Colonic mucosa (tissue), 4 donors: ENCODE results near the gene JPH2. TPM values are rescaled to one million over a fixed set of nuclear protein-coding genes. Genes with fewer than 3 reads are reported as not detected.

Experiments used
- DNase-seq: peaks from one replicate; pipeline ENCODE4 v3.0.0-alpha.2; 2020
- H3K27ac ChIP-seq: fragments of 200-600 bp; one replicate; pipeline ENCODE4 v1.8.0; 2021
- H3K27me3 ChIP-seq: fragments of 200-600 bp; one replicate; pipeline ENCODE4 v1.8.0; 2021
- H3K36me3 ChIP-seq: fragments of 200-600 bp; one replicate; pipeline ENCODE4 v1.8.0; 2021
- H3K4me1 ChIP-seq: fragments of 200-600 bp; one replicate; pipeline ENCODE4 v1.8.0; 2021; ENCODE audit warnings: mild to moderate bottlenecking
- H3K4me3 ChIP-seq: fragments of 200-600 bp; one replicate; pipeline ENCODE4 v1.8.0; 2021
- H3K9ac ChIP-seq, 2 donors: one replicate each; pipeline ENCODE4 v1.7.0; 2013; ENCODE audit warnings: control low read depth in 2 of 2, low read depth in 2 of 2, low read length in 2 of 2
- H3K9me3 ChIP-seq: fragments of 200-600 bp; one replicate; pipeline ENCODE4 v1.8.0; 2021
- CTCF ChIP-seq: fragments of 200-600 bp; IDR thresholded peaks from one replicate; pipeline ENCODE4 v1.8.0; 2022; ENCODE audit warnings: antibody characterized with exemption, mild to moderate bottlenecking
- intact Hi-C: fragments of 100-400 bp; cut with DNase I; formaldehyde crosslinking; loops from one replicate; pipeline ENCODE4 v1.14.1; 2022
- total RNA-seq, 2 donors: library from RNA; stranded (reverse); fragmentation: NEBNext Ultra II Directional in 1 of 2; extraction: Animal tissue kit (Norgen Biotek cat#: 25700) in 1 of 2; gene quantifications; one replicate each; pipeline ENCODE4 v1.2.1, GENCODE V29; 2021
- donor health status: healthy.
- donor health status: DM: no; HTN: no; CAD: no.
- donor health status: DM: no; HTN: no; CAD: no.

JPH2 gene
- total RNA-seq, 2 donors from 2014 or later: 1.3 to 13.8 TPM

- H3K27me3 ChIP-seq: no peaks in the 10 kb centered on the region
- no peaks in the 10 kb centered on the region for H3K36me3 ChIP-seq
- H3K27ac ChIP-seq: no peak overlapping the region
- no peaks in the 10 kb centered on the region for H3K9me3 ChIP-seq
- DNase-seq: no peak
- intact Hi-C loops: loop anchor here (10.0 kb wide), 1 partner anchor 431 kb away; no protein-coding TSS in a partner anchor
- no peak for TF ChIP-seq CTCF
- no peak overlapping the region for H3K9ac ChIP-seq
- no peaks in the 10 kb centered on the region for H3K4me1 ChIP-seq
- H3K4me3 ChIP-seq: no peak overlapping the region
Observed at GRCh38 chr20:44185574-44185973, 1.4 kb downstream of the JPH2 start.

- no peak for DNase-seq
- Histone ChIP-seq H3K4me1 (no peaks in the 10 kb centered on the region), H3K9me3 (no peaks in the 10 kb centered on the region), H3K27ac (no peak overlapping the region), H3K4me3 (peak overlapping the region; percentile 1), H3K36me3 (no peaks in the 10 kb centered on the region), H3K27me3 (no peaks in the 10 kb centered on the region), H3K9ac (no peak overlapping the region)
- intact Hi-C loops: loop anchor here (10.0 kb wide), 1 partner anchor 428 kb away; no protein-coding TSS in a partner anchor
- no peak for TF ChIP-seq CTCF
Observed at GRCh38 chr20:44183282-44183681, 3.7 kb downstream of the JPH2 start.

- H3K9ac ChIP-seq: no peak overlapping the region
- DNase-seq: no peak
- H3K9me3 ChIP-seq: no peaks in the 10 kb centered on the region
- no peak overlapping the region for H3K27ac ChIP-seq
- H3K4me1 ChIP-seq: no peaks in the 10 kb centered on the region
- no peaks in the 10 kb centered on the region for H3K27me3 ChIP-seq
- intact Hi-C loops: loop anchor here (10.0 kb wide), 1 partner anchor 428 kb away; no protein-coding TSS in a partner anchor
- no peaks in the 10 kb centered on the region for H3K36me3 ChIP-seq
- H3K4me3 ChIP-seq: peak overlapping the region; percentile 1
- no peak for TF ChIP-seq CTCF
Observed at GRCh38 chr20:44182863-44183262, 4.1 kb downstream of the JPH2 start.

- Histone ChIP-seq H3K4me1 (no peaks in the 10 kb centered on the region), H3K9me3 (no peaks in the 10 kb centered on the region), H3K27ac (no peak overlapping the region), H3K27me3 (no peaks in the 10 kb centered on the region), H3K36me3 (no peaks in the 10 kb centered on the region), H3K9ac (no peak overlapping the region), H3K4me3 (no peak overlapping the region)
- intact Hi-C loops: loop anchor here (10.0 kb wide), 1 partner anchor 427 kb away; no protein-coding TSS in a partner anchor
- no peak for TF ChIP-seq CTCF
- DNase-seq: no peak
Observed at GRCh38 chr20:44182135-44182765, 4.7 kb downstream of the JPH2 start.

DNA sequence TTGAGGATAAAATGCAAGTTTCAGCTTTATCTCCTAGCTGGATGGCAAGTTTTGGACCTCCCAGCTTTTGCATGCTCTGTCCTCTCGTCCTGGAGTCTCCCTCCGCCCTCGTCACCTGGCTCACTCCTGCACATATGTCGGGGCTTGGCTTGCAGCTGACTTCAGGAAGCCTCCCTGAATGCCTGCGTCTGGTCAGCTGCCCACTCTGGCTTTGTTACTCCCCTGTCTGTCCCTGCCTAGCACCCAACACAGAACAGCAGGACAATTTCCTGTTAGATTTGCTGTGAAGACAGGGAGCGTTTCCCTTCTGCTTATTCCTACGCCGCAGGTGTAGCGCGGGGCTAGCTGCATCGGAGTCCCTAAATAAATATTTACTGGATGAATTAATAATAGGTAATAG lies 5.4 kb downstream of the JPH2 start:
- Histone ChIP-seq H3K4me3 (no peak overlapping the region), H3K9ac (no peak overlapping the region), H3K27me3 (no peaks in the 10 kb centered on the region), H3K9me3 (no peaks in the 10 kb centered on the region), H3K4me1 (no peaks in the 10 kb centered on the region), H3K27ac (no peak overlapping the region), H3K36me3 (no peaks in the 10 kb centered on the region)
- intact Hi-C loops: loop anchor here (10.0 kb wide), 1 partner anchor 427 kb away; no protein-coding TSS in a partner anchor
- DNase-seq: no peak
- TF ChIP-seq CTCF: no peak
